Vagina (tissue), 2 donors: ENCODE results near the gene UBD.

Experiments used
- POLR2A ChIP-seq, 2 donors: fragments of 450-650 bp; IDR thresholded peaks; one replicate each; pipeline ENCODE4 v1.6.1; 2017; ENCODE audit warnings: antibody characterized with exemption in 2 of 2, mild to moderate bottlenecking in 2 of 2, moderate library complexity in 2 of 2
- POLR2AphosphoS5 ChIP-seq, 2 donors: sonication (generic); formaldehyde crosslinking; IDR thresholded peaks; one replicate each; pipeline ENCODE4 v1.9.0; 2017; ENCODE audit warnings: antibody characterized with exemption in 2 of 2, mild to moderate bottlenecking in 2 of 2, low read depth in 1 of 2; ENCODE audit not compliant: insufficient read depth in 1 of 2
- TF ChIP-seq, protein P1 (sequence below), 3 experiments: fragments of 450-650 bp in 2 of 3; fragments of 200-600 bp in 1 of 3; sonication (generic) in 1 of 3; IDR thresholded peaks; one replicate each; pipeline ENCODE4 v1.5.1; 2017 to 2019; ENCODE audit warnings: antibody characterized with exemption in 3 of 3, mild to moderate bottlenecking in 2 of 3, moderate library complexity in 2 of 3

DNA sequence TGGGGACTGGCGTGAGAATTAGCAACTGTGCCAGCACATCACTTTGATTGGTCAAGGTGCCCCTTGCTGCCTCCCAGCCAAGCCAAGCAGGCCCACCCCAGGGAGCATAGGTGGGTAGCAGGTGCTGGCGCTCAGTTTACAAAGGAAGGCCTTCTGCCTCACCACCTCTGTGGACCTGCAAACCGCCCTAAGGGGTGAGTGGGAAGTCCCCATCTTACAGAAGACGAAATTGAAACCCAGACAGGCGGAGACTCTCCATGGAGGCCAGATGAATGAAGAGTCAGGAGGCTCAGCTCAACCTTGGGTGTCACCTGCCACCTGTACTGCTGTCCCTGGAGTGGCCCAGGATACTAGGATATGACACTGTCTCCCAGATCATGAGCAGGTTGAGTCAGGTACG, 50.3 kb downstream of the UBD start:
- TF ChIP-seq, protein P1, sequence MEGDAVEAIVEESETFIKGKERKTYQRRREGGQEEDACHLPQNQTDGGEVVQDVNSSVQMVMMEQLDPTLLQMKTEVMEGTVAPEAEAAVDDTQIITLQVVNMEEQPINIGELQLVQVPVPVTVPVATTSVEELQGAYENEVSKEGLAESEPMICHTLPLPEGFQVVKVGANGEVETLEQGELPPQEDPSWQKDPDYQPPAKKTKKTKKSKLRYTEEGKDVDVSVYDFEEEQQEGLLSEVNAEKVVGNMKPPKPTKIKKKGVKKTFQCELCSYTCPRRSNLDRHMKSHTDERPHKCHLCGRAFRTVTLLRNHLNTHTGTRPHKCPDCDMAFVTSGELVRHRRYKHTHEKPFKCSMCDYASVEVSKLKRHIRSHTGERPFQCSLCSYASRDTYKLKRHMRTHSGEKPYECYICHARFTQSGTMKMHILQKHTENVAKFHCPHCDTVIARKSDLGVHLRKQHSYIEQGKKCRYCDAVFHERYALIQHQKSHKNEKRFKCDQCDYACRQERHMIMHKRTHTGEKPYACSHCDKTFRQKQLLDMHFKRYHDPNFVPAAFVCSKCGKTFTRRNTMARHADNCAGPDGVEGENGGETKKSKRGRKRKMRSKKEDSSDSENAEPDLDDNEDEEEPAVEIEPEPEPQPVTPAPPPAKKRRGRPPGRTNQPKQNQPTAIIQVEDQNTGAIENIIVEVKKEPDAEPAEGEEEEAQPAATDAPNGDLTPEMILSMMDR (IDR thresholded peaks at IDR 0.05), result no peak
- TF ChIP-seq POLR2A (IDR thresholded peaks at IDR 0.05) (no peak), POLR2AphosphoS5 (IDR thresholded peaks at IDR 0.05; ENCODE audit: insufficient read depth in 1 of 2, low read depth in 1 of 2) (no peak)
